D721Med (cell line): ENCODE results near the gene SDSL.

Experiments
- DNase-seq: peaks from one replicate; pipeline ENCODE4 v3.0.0; 2011; ENCODE audit warnings: low spot score; ENCODE audit not compliant: insufficient read length
- FAIRE-seq: peaks from 2 replicates; lab custom pipeline; 2011; peaks lifted over from hg19 to GRCh38; lab: Jason Lieb, UNC
- CTCF ChIP-seq: IDR thresholded peaks from 2 replicates; pipeline ENCODE4 v1.5.1; 2012; ENCODE audit warnings: mild to moderate bottlenecking, control low read depth; ENCODE audit not compliant: insufficient read depth; ENCODE audit errors: missing control alignments

The SDSL gene

GRCh38 chr12:113400362-113400761 lies 21.8 kb upstream of the SDSL start:
- no peak for TF ChIP-seq CTCF
- DNase-seq (no peak), FAIRE-seq (no peak)

GRCh38 chr12:113401066-113402000 lies 20.8 kb upstream of the SDSL start:
- no peak for FAIRE-seq
- no peak for TF ChIP-seq CTCF
- no peak for DNase-seq

- no peak for DNase-seq
- TF ChIP-seq CTCF: no peak
- FAIRE-seq: no peak
These were observed 19.5 kb upstream of the SDSL start for GRCh38 chr12:113402586-113403260.

GRCh38 chr12:113403435-113404415 lies 18.5 kb upstream of the SDSL start, which contains the start of gene SDS:
Gene SDS (minus strand): TSS chr12:113403887. CDS start chr12:113399708, 4,179 bp downstream.
- no peak for FAIRE-seq
- TF ChIP-seq CTCF: no peak
- no peak for DNase-seq

- FAIRE-seq (no peak), DNase-seq (no peak)
- TF ChIP-seq CTCF: no peak
These were observed 16.5 kb upstream of the SDSL start for GRCh38 chr12:113405694-113406093.

- TF ChIP-seq CTCF: no peak
- FAIRE-seq (no peak), DNase-seq (no peak)
These were observed 14.1 kb upstream of the SDSL start for GRCh38 chr12:113407931-113408600.
